GM12878 (cell line): Measurements from ENCODE around the gene MGAT1. TPM values are rescaled to one million over a fixed set of nuclear protein-coding genes. Genes with fewer than 3 reads are reported as not detected.

Source experiments
- CBX3 ChIP-seq: fragments of 200-600 bp; sonication (generic); IDR thresholded peaks from 2 replicates; pipeline ENCODE4 v1.6.1; 2016; ENCODE audit warnings: low read depth, borderline replicate concordance
- CREM ChIP-seq: IDR thresholded peaks from 2 replicates; pipeline ENCODE4 v1.6.1; 2014; ENCODE audit warnings: antibody characterized with exemption, low read depth
- ELK1 ChIP-seq: IDR thresholded peaks from 2 replicates; pipeline ENCODE4 v1.6.1; 2012; ENCODE audit warnings: low read depth, low read length, improper control_type of control experiment
- LARP7 ChIP-seq: fragments of 450-650 bp; IDR thresholded peaks from 2 replicates; pipeline ENCODE4 v1.6.1; 2017; ENCODE audit warnings: mild to moderate bottlenecking
- MLLT1 ChIP-seq: fragments of 450-650 bp; IDR thresholded peaks from 2 replicates; pipeline ENCODE4 v1.6.1; 2016; ENCODE audit warnings: mild to moderate bottlenecking
- MYC ChIP-seq: IDR thresholded peaks from 2 replicates; pipeline ENCODE4 v1.6.1; 2011; ENCODE audit warnings: mild to moderate bottlenecking, low read length, moderate library complexity, inconsistent platforms; ENCODE audit not compliant: insufficient read depth, insufficient replicate concordance, insufficient read length, severe bottlenecking
- POLR2A ChIP-seq: IDR thresholded peaks from 2 replicates; pipeline ENCODE4 v1.6.1; 2011; ENCODE audit warnings: low read depth, mild to moderate bottlenecking, low read length
- TAF1 ChIP-seq: IDR thresholded peaks from 2 replicates; pipeline ENCODE4 v1.6.1; 2011; ENCODE audit warnings: mild to moderate bottlenecking, low read depth, low read length, borderline replicate concordance
- polyA plus RNA-seq, 11 experiments: library from polyadenylated mRNA; depleted of rRNA in 4 of 11; unstranded in 6 of 11; stranded (reverse) in 5 of 11; fragments of >200 nt; fragmentation: Nextera tagmentation in 4 of 11; fragmentation: Illumina TruSeq in 1 of 11; extraction: Ambion mirVana in 4 of 11; extraction: Trizol in 1 of 11; gene quantifications; 1 replicate in 1 of 11; 2 replicates in 10 of 11; pipeline versions ENCODE4 v1.2.1 to v1.2.3, GENCODE V29; 2011 to 2016; ENCODE audit warnings: inconsistent platforms in 2 of 11, missing spikeins in 2 of 11, low read depth in 1 of 11
- total RNA-seq, 4 experiments: library from RNA; depleted of rRNA in 3 of 4; stranded (reverse); fragments of >200 nt in 3 of 4; fragmentation: Illumina TruSeq in 1 of 4; extraction: Trizol in 1 of 4; gene quantifications; 2 replicates each; pipeline versions ENCODE4 v1.2.1 to v1.2.3, GENCODE V29; 2013 to 2021
- TF ChIP-seq, protein P1 (sequence below): fragments of 450-650 bp; IDR thresholded peaks from 2 replicates; pipeline ENCODE4 v1.6.1; 2018; ENCODE audit warnings: mild to moderate bottlenecking, low read depth, moderate library complexity; ENCODE audit not compliant: partially characterized antibody

Gene MGAT1
- total and polyA plus RNA-seq, 10 of the 15 experiments (the other 5 are each of a cell fraction or from before 2014, with no cell fraction given): 3.1 to 88.4 (median 62.7) TPM

- TF ChIP-seq, protein P1, sequence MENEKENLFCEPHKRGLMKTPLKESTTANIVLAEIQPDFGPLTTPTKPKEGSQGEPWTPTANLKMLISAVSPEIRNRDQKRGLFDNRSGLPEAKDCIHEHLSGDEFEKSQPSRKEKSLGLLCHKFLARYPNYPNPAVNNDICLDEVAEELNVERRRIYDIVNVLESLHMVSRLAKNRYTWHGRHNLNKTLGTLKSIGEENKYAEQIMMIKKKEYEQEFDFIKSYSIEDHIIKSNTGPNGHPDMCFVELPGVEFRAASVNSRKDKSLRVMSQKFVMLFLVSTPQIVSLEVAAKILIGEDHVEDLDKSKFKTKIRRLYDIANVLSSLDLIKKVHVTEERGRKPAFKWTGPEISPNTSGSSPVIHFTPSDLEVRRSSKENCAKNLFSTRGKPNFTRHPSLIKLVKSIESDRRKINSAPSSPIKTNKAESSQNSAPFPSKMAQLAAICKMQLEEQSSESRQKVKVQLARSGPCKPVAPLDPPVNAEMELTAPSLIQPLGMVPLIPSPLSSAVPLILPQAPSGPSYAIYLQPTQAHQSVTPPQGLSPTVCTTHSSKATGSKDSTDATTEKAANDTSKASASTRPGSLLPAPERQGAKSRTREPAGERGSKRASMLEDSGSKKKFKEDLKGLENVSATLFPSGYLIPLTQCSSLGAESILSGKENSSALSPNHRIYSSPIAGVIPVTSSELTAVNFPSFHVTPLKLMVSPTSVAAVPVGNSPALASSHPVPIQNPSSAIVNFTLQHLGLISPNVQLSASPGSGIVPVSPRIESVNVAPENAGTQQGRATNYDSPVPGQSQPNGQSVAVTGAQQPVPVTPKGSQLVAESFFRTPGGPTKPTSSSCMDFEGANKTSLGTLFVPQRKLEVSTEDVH: peak; percentile 91
- TF ChIP-seq ELK1: peak; percentile 68
- TF ChIP-seq POLR2A: peak; percentile 94
- no peak for TF ChIP-seq CBX3
- TF ChIP-seq TAF1: peak; percentile 59; the same call in 1 of the 2 replicates
- peak; percentile 84 for TF ChIP-seq MLLT1
- peak; percentile 48; the same call in 1 of the 2 replicates for TF ChIP-seq CREM
- TF ChIP-seq LARP7: peak; percentile 95
- no peak for TF ChIP-seq MYC
These were observed 7.8 kb upstream of the MGAT1 start (continued) for GRCh38 chr5:180810210-180810958.
